Stimulated activated CD8-positive, alpha-beta memory T cell treated with anti-CD3 and anti-CD28 coated beads, Interleukin-2, amount 100 ng/mL, for 48 hours (primary cell): ENCODE data around the gene LRMDA.

Source experiments
- DNase-seq, 2 donors: peaks; one replicate each; pipeline ENCODE4 v3.0.0-alpha.2; 2020; ENCODE audit warnings: low read depth in 2 of 2

Gene LRMDA

DNA sequence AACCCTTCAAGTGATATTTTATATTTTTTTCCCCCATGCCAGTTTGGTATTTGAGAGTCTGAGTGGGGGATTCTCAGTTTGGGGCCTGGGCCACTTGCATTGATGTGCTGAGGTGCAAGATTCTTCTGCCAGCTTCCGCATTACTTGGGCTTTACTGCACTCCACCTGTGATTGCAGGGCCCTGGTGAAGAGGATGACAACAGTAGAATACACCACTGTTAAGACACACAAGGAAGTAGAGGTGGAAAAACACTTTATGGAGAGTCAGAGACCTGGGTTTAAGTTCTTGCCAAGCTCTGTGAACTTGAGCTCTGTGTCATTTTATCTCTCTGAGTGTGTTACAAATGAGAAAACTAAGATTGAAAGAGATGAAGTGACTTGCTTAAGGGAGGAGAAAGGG is 209.4 kb downstream of the LRMDA start:
- no peak for DNase-seq

- DNase-seq = no peak
These were observed 212.0 kb downstream of the LRMDA start for GRCh38 chr10:75643405-75643804.

DNA sequence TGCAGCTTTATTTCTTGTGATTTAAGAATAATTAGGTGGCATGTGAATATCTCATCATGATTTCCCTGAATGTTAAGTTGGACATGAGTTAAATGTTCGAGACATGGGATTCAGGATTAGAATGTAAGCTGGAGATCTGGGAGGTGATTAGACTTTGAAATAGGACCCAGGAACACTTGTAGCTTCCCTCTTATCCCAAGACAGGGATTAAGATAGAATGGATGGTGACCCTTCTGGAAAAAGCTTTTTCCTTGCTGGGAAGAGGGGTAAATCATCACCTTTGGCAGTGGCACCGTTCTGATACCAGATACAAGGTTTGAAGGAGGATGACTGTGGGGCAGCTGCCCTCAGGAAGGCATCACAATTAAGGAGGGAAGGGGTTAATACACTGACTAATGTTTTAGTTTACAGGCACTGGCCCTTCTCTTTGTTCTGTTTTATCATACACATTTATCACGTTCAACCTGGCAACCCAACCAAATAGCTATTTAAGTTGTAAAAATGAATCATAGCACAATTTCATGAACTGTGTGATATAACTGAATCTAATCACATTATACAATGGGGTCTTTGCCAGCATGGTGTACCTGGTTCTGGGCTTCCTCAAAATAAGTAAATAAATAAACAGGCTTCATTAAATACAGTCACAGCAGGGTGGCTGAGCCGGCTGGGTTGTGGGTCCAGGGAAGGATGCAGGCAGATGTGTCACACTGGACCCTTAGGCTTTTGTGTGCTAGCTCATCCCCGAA is 212.7 kb downstream of the LRMDA start:
- no peak for DNase-seq

- no peak for DNase-seq
These were observed 214.3 kb downstream of the LRMDA start for GRCh38 chr10:75645704-75646103.

DNA sequence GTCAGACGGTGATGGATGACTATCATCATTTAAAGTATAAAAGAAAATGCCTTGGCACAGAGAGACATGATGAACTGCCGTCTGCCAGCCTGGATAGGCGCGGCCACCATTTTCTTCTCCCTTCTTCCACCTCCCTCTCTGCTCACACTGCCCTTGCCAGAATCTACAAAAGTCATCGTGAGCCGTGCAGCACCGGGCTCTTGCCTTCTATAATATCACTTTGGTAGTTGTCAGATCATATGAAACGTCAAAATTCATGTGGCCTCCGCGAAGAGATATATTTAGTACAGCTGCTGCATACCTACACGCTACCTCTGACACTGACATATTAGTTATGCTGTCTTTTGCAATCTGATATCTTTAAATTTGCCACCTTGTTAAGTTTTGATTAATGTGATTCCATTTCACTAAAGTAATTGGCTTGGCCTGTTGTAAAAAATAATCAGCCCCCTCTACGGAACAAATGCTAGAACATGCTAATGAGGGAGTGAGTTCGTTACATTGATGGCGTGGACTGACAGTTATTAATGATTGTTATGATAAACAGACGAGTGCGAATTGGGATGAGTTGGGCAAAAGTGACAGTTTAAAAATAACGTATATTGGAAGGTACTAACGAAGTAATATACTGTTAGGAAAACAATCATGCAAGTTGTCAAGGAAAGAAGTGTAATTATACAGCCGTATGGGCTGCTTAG is 214.9 kb downstream of the LRMDA start:
- no peak for DNase-seq

- no peak for DNase-seq
These were observed 215.5 kb downstream of the LRMDA start for GRCh38 chr10:75646916-75647315.

- DNase-seq = no peak
These were observed 216.3 kb downstream of the LRMDA start for GRCh38 chr10:75647675-75648074.

DNA sequence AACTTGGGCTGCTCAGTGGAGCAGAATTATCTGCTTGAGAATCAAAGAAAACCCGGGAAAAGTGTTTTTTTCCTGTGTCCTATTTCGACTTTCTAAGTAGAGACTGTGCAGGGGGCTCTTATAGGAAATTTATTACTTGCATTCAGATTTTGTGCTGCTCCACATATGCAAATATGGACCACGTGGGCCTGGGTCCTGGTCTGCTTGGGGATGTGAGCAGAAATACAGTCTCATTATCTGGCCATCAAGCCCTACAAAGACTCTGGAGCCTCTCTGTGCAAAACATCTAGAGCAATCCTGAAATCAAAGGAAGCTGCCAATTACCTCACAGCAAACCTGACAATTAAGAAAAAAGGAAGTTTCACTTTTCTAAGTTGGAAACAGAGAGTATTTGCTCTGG is 216.9 kb downstream of the LRMDA start:
- no peak for DNase-seq

- DNase-seq = no peak
These were observed 217.4 kb downstream of the LRMDA start for GRCh38 chr10:75648854-75649253.

GRCh38 chr10:75649466-75649865 is 218.0 kb downstream of the LRMDA start:
- no peak for DNase-seq

DNA sequence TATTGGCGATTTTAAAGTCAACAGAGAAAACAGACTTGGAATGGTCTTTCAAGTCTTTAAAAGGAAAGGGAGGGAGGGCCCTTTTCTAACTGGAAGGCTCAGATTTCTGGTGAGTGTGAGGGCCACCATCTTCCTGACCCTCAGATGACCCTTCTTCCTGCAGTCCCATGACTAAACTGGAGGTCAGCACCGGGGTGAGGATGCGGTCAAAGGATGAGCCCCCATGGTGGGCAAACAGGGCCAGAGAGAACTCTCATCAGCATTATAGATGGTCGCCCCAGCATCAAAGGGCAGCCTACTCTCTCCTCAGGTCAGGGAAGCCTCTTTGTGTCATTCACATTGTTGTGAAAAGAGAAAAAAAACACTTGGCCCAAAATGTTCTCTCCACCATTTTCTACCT is 219.2 kb downstream of the LRMDA start:
- no peak for DNase-seq

- no peak for DNase-seq
These were observed 220.0 kb downstream of the LRMDA start for GRCh38 chr10:75651417-75651816.

GRCh38 chr10:75652146-75652740 is 220.8 kb downstream of the LRMDA start:
- no peak for DNase-seq

DNA sequence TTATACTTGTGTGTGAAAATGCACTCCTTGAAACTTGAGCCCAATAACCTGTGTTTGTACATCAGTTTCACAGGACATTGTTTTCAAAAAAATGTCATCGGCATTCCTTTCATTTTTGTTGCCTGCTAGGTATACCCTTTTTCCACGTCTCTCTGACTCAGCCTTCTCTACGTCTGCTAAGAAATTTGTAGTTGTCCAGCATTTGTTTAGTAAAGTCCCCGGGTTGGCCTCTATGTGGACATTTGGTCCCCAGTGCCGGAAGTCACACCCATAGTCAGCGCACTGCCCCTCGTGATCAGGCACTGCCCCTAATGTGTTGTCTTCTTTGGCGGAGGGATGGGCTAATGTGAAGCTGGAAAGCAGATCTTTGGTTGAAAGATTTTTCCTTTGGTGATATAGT is 222.3 kb downstream of the LRMDA start:
- no peak for DNase-seq

DNA sequence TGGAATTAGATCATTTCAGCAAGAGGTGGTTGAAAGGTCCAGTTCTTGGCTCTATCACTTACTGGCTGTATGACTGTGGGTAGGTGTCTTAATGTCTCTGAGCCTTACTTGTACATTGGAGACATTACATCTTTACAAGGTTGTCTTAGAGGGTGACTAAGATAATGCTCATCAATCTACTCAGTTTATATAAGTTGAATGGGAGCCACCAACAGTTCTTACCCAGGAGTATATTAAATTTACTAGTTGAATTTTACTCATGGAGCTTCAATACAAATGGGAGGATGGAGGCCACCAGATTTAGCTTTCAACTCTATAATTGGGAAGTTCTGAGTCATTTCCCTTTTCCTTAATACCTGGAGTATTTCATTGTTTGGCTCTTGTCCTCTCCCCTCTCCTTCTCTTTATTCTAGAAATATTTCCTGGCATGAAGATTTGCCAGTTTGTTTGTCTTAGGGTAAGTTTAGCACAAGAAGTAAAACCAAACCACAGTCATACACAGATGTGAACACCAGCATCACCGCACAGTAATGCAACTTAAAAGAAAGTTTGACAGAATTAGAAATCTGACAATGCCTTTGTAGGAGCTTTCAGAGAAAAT is 222.8 kb downstream of the LRMDA start:
- DNase-seq = no peak

DNA sequence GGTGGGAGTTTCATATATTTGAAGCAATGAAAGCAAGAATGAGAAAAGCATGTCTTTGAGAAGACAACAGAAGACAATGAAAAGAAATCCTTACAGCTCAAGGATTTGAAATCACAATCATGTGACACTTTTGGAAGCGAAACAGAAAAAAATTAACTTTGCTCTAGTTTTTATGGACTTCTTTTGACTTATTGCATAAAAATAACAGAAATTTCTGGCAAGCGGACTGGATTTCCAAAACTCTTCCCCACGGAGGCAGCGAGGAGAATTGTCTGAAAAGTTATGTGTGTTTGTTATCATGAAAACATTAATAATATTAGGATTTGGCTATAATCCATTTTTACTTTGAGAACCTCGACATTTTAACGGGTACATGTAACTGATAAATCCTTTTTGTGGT is 223.3 kb downstream of the LRMDA start:
- DNase-seq = no peak

DNA sequence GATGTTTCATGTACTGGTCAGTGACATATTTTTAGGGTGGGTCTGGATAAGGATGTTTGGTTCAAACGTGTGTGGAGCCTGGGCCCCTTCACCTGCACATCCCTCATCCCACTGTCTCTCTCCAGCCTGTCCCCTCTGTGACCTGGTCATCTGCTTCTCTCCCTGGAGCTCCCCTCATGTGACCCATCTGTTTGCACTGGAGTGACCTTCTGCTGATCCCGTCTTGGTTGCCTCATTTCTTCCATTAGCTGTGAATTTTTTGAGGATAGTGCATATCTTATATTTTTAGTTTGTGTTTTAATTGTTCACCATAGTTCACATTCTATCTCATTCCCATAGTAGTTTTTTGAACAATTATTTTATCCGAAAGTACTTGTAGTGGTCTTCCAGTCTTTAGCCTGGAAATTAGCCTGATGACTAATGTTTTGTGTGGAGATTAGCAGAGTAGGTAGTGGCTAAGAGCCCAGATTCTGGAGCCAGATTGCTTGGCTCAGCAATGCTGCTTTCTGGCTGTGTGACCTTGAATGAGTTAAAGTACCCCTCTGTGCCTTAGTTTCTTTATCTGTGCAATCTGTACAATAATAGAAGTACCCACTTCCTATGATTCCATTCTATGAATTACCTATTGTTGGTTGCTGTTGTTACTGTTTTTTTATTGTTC is 224.5 kb downstream of the LRMDA start:
- no peak for DNase-seq

DNA sequence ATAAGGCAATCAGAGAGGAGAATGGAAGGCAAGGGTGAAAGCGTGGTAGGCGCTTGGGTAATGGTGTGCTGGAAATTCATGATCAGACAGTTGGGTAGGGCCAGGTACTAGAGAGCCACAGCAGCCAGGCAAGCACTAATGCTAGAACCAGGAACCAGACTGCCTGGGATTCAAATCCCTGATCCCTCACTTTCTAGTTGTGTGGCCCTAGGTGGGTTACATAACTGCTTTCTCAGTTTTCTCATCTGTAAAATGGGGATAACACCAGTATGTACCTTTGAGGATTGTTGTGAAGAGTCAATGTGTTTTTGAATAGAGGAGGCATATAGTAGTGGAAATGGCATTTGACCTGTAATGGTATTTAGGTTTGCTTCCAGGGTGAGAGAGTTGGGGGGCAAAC is 225.9 kb downstream of the LRMDA start:
- no peak for DNase-seq

DNA sequence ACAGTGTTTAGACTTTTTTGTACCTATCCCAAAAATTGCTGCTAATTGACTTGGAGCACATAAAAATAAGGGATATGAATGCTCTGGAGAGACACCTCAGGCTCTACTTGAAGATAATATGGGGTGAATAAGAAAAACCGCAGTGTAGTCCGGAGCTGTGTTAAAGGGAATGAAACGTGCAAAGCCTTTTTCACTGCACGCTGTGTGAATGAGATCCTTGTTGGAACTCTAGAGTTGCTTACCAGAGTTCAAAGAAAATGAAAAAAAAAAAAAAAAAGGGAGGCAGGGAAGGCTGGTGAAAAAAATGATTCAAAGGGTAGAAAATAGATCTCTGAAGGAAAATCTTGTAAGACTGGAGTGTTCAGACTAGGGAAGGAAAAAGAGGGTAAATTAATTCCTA is 226.6 kb downstream of the LRMDA start:
- no peak for DNase-seq

DNA sequence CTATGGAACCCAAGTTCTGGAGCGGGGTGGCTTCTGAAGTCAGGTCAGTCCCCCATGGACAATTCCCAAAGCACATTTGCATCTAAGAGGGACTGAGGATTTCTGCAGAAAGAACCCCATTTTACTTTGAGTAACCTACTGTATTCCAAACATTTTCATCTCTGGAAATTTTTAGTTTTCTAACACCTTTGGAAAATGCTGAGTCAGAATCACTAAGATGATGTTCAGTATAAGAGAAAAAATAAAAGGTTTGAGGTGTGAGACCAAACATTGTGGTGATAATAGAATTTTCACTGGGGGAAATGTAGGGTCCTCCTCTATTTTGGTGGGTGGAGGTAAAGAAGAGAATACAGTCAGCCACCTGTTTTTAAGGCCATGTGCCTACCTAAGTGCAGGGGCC is 227.1 kb downstream of the LRMDA start:
- DNase-seq = no peak

DNA sequence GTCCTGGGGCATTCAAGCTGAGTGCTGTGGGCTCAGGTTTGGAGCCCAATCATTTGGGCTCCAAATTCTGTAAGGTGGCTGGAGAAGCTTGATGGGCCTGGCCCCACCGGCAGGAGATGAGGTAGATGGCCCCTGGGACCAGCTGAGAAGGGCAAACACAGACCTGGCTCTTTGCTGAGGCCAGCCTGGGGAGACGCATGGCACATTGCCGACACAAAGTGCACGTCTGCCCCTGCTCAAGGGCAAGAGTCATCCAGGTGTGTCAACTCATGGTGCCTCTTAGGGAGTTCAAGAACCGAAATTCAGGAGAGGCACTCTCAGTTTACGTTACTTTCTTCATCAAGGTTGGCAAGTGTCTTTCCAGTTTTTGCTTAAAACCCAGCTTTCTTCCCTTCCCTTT is 227.5 kb downstream of the LRMDA start:
- DNase-seq = no peak

GRCh38 chr10:75660823-75661222 is 229.4 kb downstream of the LRMDA start:
- no peak for DNase-seq
